K562 (cell line): Measurements from ENCODE around the gene MTMR12. TPM values are rescaled to one million over a fixed set of nuclear protein-coding genes. Genes with fewer than 3 reads are reported as not detected.
A peak's percentile ranks its signal among the peaks of the same experiment; 100 is the strongest.

Source experiments
- ATAC-seq: fragments of 200-7000 bp; cut with Tn5 transposase; 3 replicates; pipeline ENCODE4 v1.9.1; 2020; ENCODE audit warnings: moderate library complexity
- BruUV-seq: library from RNA; stranded (reverse); fragments of 400-500 nt; replicated peaks from 2 replicates; lab custom pipeline; 2021; lab: Mats Ljungman, UMichigan
- CTCF ChIA-PET: fragments of 300-600 bp; formaldehyde crosslinking; extraction: SDS; loops from one replicate; lab custom pipeline; 2021; ENCODE audit warnings: low intra/inter-chr PET ratio; lab: Yijun Ruan, JAX
- POLR2A ChIA-PET: fragments of 300-600, 350-650 bp; sonication (Branson Sonifier 250); formaldehyde crosslinking; extraction: SDS; loops from one replicate; lab custom pipeline; 2021; ENCODE audit warnings: antibody characterized with exemption, inconsistent platforms; lab: Yijun Ruan, JAX
- DNase-seq, 4 experiments: peaks; one replicate each; pipeline versions ENCODE4 v3.0.0 to v3.0.0-alpha.2; 2011 to 2018; ENCODE audit warnings: low spot score in 3 of 4, mixed read lengths in 3 of 4; ENCODE audit errors: extremely low read depth in 1 of 4
- FAIRE-seq: peaks from 2 replicates; lab custom pipeline; 2011; peaks lifted over from hg19 to GRCh38; lab: Jason Lieb, UNC
- H2AFZ ChIP-seq: 2 replicates; pipeline ENCODE4 v1.6.0; 2011; ENCODE audit warnings: low read depth, low read length, control low read depth, inconsistent platforms
- H3K27ac ChIP-seq: fragments of 200-600 bp; 3 replicates; pipeline ENCODE4 v1.8.0; 2011; ENCODE audit warnings: low read depth, mild to moderate bottlenecking, control low read depth, inconsistent platforms, low read length, moderate library complexity, mixed read lengths; ENCODE audit errors: extremely low read depth
- H3K27me3 ChIP-seq, 2 experiments: fragments of 300-600 bp in 1 of 2; 2 replicates in 1 of 2; 3 replicates in 1 of 2; pipeline versions ENCODE4 v1.6.0 to v1.8.0; 2011; ENCODE audit warnings: inconsistent platforms in 2 of 2, low read length in 2 of 2, mild to moderate bottlenecking in 1 of 2, mixed read lengths in 1 of 2, moderate library complexity in 1 of 2; ENCODE audit not compliant: control insufficient read depth in 2 of 2, insufficient read depth in 2 of 2
- H3K36me3 ChIP-seq: fragments of 300-600 bp; 3 replicates; pipeline ENCODE4 v1.8.0; 2011; ENCODE audit warnings: mild to moderate bottlenecking, low read length, inconsistent platforms; ENCODE audit not compliant: control insufficient read depth, insufficient read depth
- H3K4me1 ChIP-seq, 2 experiments: fragments of 200-600 bp in 1 of 2; replicated peaks in 1 of 2; 2 replicates in 1 of 2; 3 replicates in 1 of 2; pipeline versions ENCODE4 v1.5.1 to v1.8.0; 2011; ENCODE audit warnings: inconsistent platforms in 2 of 2, low read length in 2 of 2, mild to moderate bottlenecking in 1 of 2, mixed read lengths in 1 of 2, moderate library complexity in 1 of 2; ENCODE audit not compliant: control insufficient read depth in 2 of 2, insufficient read depth in 2 of 2
- H3K4me2 ChIP-seq: 2 replicates; pipeline ENCODE4 v1.6.1; 2011; ENCODE audit warnings: low read length, control low read depth, inconsistent platforms, mixed read lengths; ENCODE audit not compliant: insufficient read depth
- H3K4me3 ChIP-seq: fragments of 200-600 bp; sonication (generic), shearing (Covaris generic); 2 replicates; pipeline ENCODE4 v1.5.1; 2016; ENCODE audit warnings: control low read depth, inconsistent platforms
- H3K79me2 ChIP-seq: fragments of 200-600 bp; 3 replicates; pipeline ENCODE4 v1.8.0; 2011; ENCODE audit warnings: low read length, inconsistent platforms; ENCODE audit not compliant: control insufficient read depth, insufficient read depth
- H3K9ac ChIP-seq, 2 experiments: 2 replicates each; pipeline versions ENCODE4 v1.6.0 to v1.6.1; 2011; ENCODE audit warnings: low read depth in 2 of 2, low read length in 2 of 2, control low read depth in 1 of 2, inconsistent platforms in 1 of 2, mild to moderate bottlenecking in 1 of 2, mixed read lengths in 1 of 2; ENCODE audit not compliant: insufficient read depth in 1 of 2
- H3K9me1 ChIP-seq: one replicate; pipeline ENCODE4 v1.6.0; 2011; ENCODE audit warnings: inconsistent platforms, mild to moderate bottlenecking, low read length, moderate library complexity; ENCODE audit not compliant: control insufficient read depth, insufficient read depth
- H3K9me3 ChIP-seq: replicated peaks from 2 replicates; pipeline ENCODE4 v1.5.1; 2011; ENCODE audit warnings: low read depth, low read length, inconsistent platforms; ENCODE audit not compliant: control insufficient read depth, insufficient read depth
- H4K20me1 ChIP-seq: replicated peaks from 2 replicates; pipeline ENCODE4 v1.6.1; 2011; ENCODE audit warnings: low read length, inconsistent platforms, mixed read lengths; ENCODE audit not compliant: control insufficient read depth, insufficient read depth
- C11orf30 ChIP-seq: fragments of 450-650 bp; IDR thresholded peaks from 2 replicates; pipeline ENCODE4 v1.6.1; 2016; ENCODE audit warnings: low read depth, mild to moderate bottlenecking
- EGR1 ChIP-seq: fragments of 450-650 bp; conservative IDR thresholded peaks from 2 replicates; pipeline ENCODE4 v1.6.1; 2017; ENCODE audit warnings: mild to moderate bottlenecking
- KDM1A ChIP-seq, 2 experiments: fragments of 450-650 bp; IDR thresholded peaks; 2 replicates each; pipeline ENCODE4 v1.6.1; 2016; ENCODE audit warnings: mild to moderate bottlenecking in 2 of 2
- MAZ ChIP-seq, 2 experiments: fragments of 450-650 bp in 1 of 2; sonication (generic) in 1 of 2; formaldehyde crosslinking; IDR thresholded peaks in 1 of 2; conservative IDR thresholded peaks in 1 of 2; 2 replicates each; pipeline versions ENCODE4 v1.4.0 to v1.5.0; 2020; ENCODE audit warnings: mild to moderate bottlenecking in 1 of 2, missing genetic modification reagents in 1 of 2
- MXD1 ChIP-seq: fragments of 250-450 bp; sonication (Bioruptor Pico); IDR thresholded peaks from 2 replicates; pipeline ENCODE4 v1.8.0; 2021; ENCODE audit warnings: borderline replicate concordance, mild to moderate bottlenecking, moderate library complexity; ENCODE audit not compliant: poor library complexity, severe bottlenecking
- NFE2 ChIP-seq: IDR thresholded peaks from 2 replicates; pipeline ENCODE4 v1.6.1; 2014; ENCODE audit warnings: antibody characterized with exemption, low read depth
- ZNF316 ChIP-seq: fragments of 450-650 bp; IDR thresholded peaks from 2 replicates; pipeline ENCODE4 v1.6.1; 2016
- WGBS: fragments of 100-300 bp; shearing (Covaris generic); methylation state at CpG from one replicate; pipeline ENCODE4 v1.1.6; 2016; ENCODE audit warnings: low coverage, mixed read lengths; ENCODE audit not compliant: insufficient coverage; ENCODE audit errors: missing lambda C conversion rate; 5-methylcytosine and 5-hydroxymethylcytosine counted together
- in situ Hi-C: fragments of 300-500 bp; cut with MboI; formaldehyde crosslinking; loops from 4 replicates; pipeline ENCODE4 v1.15.0; 2018; ENCODE audit warnings: inconsistent platforms, mixed read lengths
- intact Hi-C: fragments of 100-400 bp; cut with micrococcal nuclease; formaldehyde crosslinking; loops from 2 replicates; pipeline ENCODE4 v1.14.2; 2022
- polyA plus RNA-seq, 8 experiments: library from polyadenylated mRNA; depleted of rRNA in 4 of 8; stranded (reverse) in 5 of 8; unstranded in 3 of 8; fragments of >200 nt; fragmentation: Nextera tagmentation in 2 of 8; fragmentation: Illumina TruSeq in 1 of 8; extraction: Ambion mirVana in 2 of 8; extraction: Trizol in 1 of 8; gene quantifications; 2 replicates each; pipeline versions ENCODE4 v1.2.1 to v1.2.3, GENCODE V29; 2011 to 2014; ENCODE audit warnings: inconsistent platforms in 1 of 8, missing spikeins in 1 of 8
- total RNA-seq, 7 experiments: library from RNA; depleted of rRNA in 6 of 7; stranded (reverse); fragments of >200 nt in 6 of 7; fragmentation: Illumina TruSeq in 2 of 7; extraction: Trizol in 2 of 7; gene quantifications; 2 replicates each; pipeline versions ENCODE4 v1.2.1 to v1.2.3, GENCODE V29; 2011 to 2021; ENCODE audit warnings: low replicate concordance in 1 of 7

MTMR12 gene
- total and polyA plus RNA-seq, 9 of the 15 experiments (the other 6 are each of a cell fraction or from before 2014, with no cell fraction given) = 4.0 to 28.7 (median 17.1) TPM

- peaks cover 13 to 37% of the 10 kb centered on the region in 2 experiments for H3K4me1 ChIP-seq
- ChIA-PET CTCF (no interaction called here), POLR2A (interaction anchor here (0.5 to 1.5 kb wide), 5 partner anchors 15 to 853 kb away, joined by 3 to 5 read pairs (median 4); no protein-coding TSS in a partner anchor)
- DNase-seq (peak in 1 of 4 experiments; percentile 38), ATAC-seq (no peak), FAIRE-seq (peak; percentile 74)
- H3K4me2 ChIP-seq = no peak overlapping the region
- WGBS = 64% methylated on average over 8 of the region's 8 CpGs
- H4K20me1 ChIP-seq = no peaks in the 10 kb centered on the region
- intact Hi-C loops = no loop called here
- no peaks in the 10 kb centered on the region for H3K9me3 ChIP-seq
- TF ChIP-seq MAZ (CRISPR knock-in tag; conservative IDR thresholded peaks at IDR 0.05 in 1 of 2, IDR thresholded peaks at IDR 0.05 in 1 of 2) = no peak
- peak; percentile 41; the same call in 1 of the 2 replicates for TF ChIP-seq C11orf30
- peak; percentile 78 for TF ChIP-seq EGR1
- peak; percentile 65 for TF ChIP-seq ZNF316
- TF ChIP-seq KDM1A (IDR thresholded peaks at IDR 0.05) = peak in 1 of 2 experiments; percentile 31; a peak in 1 of 4 replicates
- TF ChIP-seq MXD1 = no peak
- TF ChIP-seq NFE2 = peak; percentile 55; the same call in 1 of the 2 replicates
- H3K9me1 ChIP-seq = no peaks in the 10 kb centered on the region
- H3K36me3 ChIP-seq = no peaks in the 10 kb centered on the region
- H3K27me3 ChIP-seq = no peaks in the 10 kb centered on the region
- no TSS peak for BruUV-seq
- H3K9ac ChIP-seq = no peak overlapping the region
- H2AFZ ChIP-seq = no peak overlapping the region
- in situ Hi-C loops = no loop called here
- H3K4me3 ChIP-seq = no peak overlapping the region
- H3K79me2 ChIP-seq = peaks cover 18% of the 10 kb centered on the region
- H3K27ac ChIP-seq = no peak overlapping the region
Observed at GRCh38 chr5:32315221-32316014, 2.7 kb upstream of the MTMR12 start.
